ENCODE measurements around the gene P4HA2. TPM values are rescaled to one million over a fixed set of nuclear protein-coding genes. Genes with fewer than 3 reads are reported as not detected.

The P4HA2 gene
- total and polyA plus RNA-seq, 4 donors, result 20.3 to 62.3 (median 37.2) TPM

- Histone ChIP-seq H3K36me3 (ENCODE audit: control insufficient read depth in 4 of 4, insufficient read depth in 4 of 4, low read length in 4 of 4) (peaks cover 4 to 25% (median 15%) of the 10 kb centered on the region in 4 donors), H3K9me3 (ENCODE audit: control insufficient read depth in 4 of 4, insufficient read depth in 3 of 4, low read length in 3 of 4) (no peaks in the 10 kb centered on the region)
- WGBS, 2 donors, result 97 to 98% methylated on average over 1 of the region's 1 CpG
Observed at GRCh38 chr5:132210944-132211343, 16.7 kb downstream of the P4HA2 start.

GRCh38 chr5:132209901-132210545 lies 17.6 kb downstream of the P4HA2 start:
- Histone ChIP-seq H3K9ac (ENCODE audit: insufficient read depth in 1 of 2, low read length in 2 of 2) (no peak overlapping the region), H3K36me3 (ENCODE audit: control insufficient read depth in 4 of 4, insufficient read depth in 4 of 4, low read length in 4 of 4) (peaks cover 4 to 25% (median 15%) of the 10 kb centered on the region in 4 donors), H3K4me3 (no peak overlapping the region), H3K4me1 (ENCODE audit: control insufficient read depth in 5 of 5, insufficient read depth in 5 of 5, low read length in 5 of 5) (peaks cover 10 to 38% (median 17%) of the 10 kb centered on the region in 5 donors), H3K27ac (ENCODE audit: low read depth in 1 of 2, low read length in 1 of 2) (peak overlapping the region in 1 of 2 donors; percentile 81), H3K27me3 (ENCODE audit: control insufficient read depth in 3 of 3, insufficient read depth in 3 of 3, low read length in 2 of 3) (no peaks in the 10 kb centered on the region), H3K9me3 (ENCODE audit: control insufficient read depth in 4 of 4, insufficient read depth in 3 of 4, low read length in 3 of 4) (no peaks in the 10 kb centered on the region)
- no peak for TF ChIP-seq CTCF (IDR thresholded peaks at IDR 0.05; ENCODE audit: control extremely low read depth, extremely low read depth)
- DNase-seq (no peak), ATAC-seq (ENCODE audit: insufficient read depth, low FRiP score) (no peak)
- 97 to 99% methylated on average over 11 of the region's 11 CpGs for WGBS, 2 donors

More at GRCh38 chr5:132210944-132211343, 16.7 kb downstream of the P4HA2 start:
- DNase-seq (no peak), ATAC-seq (ENCODE audit: insufficient read depth, low FRiP score) (no peak)
- Histone ChIP-seq H3K9ac (ENCODE audit: insufficient read depth in 1 of 2, low read length in 2 of 2) (no peak overlapping the region), H3K4me3 (no peak overlapping the region), H3K4me1 (ENCODE audit: control insufficient read depth in 5 of 5, insufficient read depth in 5 of 5, low read length in 5 of 5) (peaks cover 3 to 31% (median 11%) of the 10 kb centered on the region in 5 donors), H3K27ac (ENCODE audit: low read depth in 1 of 2, low read length in 1 of 2) (peak overlapping the region in 1 of 2 donors; percentile 81), H3K27me3 (ENCODE audit: control insufficient read depth in 3 of 3, insufficient read depth in 3 of 3, low read length in 2 of 3) (no peaks in the 10 kb centered on the region)
- TF ChIP-seq CTCF (IDR thresholded peaks at IDR 0.05; ENCODE audit: control extremely low read depth, extremely low read depth), result no peak

- Histone ChIP-seq H3K27ac (ENCODE audit: low read depth in 1 of 2, low read length in 1 of 2) (no peak overlapping the region), H3K27me3 (ENCODE audit: control insufficient read depth in 3 of 3, insufficient read depth in 3 of 3, low read length in 2 of 3) (no peaks in the 10 kb centered on the region), H3K9me3 (ENCODE audit: control insufficient read depth in 4 of 4, insufficient read depth in 3 of 4, low read length in 3 of 4) (no peaks in the 10 kb centered on the region), H3K36me3 (ENCODE audit: control insufficient read depth in 4 of 4, insufficient read depth in 4 of 4, low read length in 4 of 4) (peaks cover 6 to 29% (median 15%) of the 10 kb centered on the region in 4 donors), H3K4me1 (ENCODE audit: control insufficient read depth in 5 of 5, insufficient read depth in 5 of 5, low read length in 5 of 5) (peaks cover 8 to 35% (median 20%) of the 10 kb centered on the region in 5 donors), H3K9ac (ENCODE audit: insufficient read depth in 1 of 2, low read length in 2 of 2) (no peak overlapping the region), H3K4me3 (no peak overlapping the region)
- WGBS, 2 donors, result 41 to 71% methylated on average over 9 of the region's 9 CpGs
- no peak for TF ChIP-seq CTCF (IDR thresholded peaks at IDR 0.05; ENCODE audit: control extremely low read depth, extremely low read depth)
- ATAC-seq (ENCODE audit: insufficient read depth, low FRiP score) (no peak), DNase-seq (no peak)
Observed at GRCh38 chr5:132209131-132209530, 18.5 kb downstream of the P4HA2 start.
